Left forelimb (tissue), 1 donor: ENCODE data around the gene SRPRA.
"Not testable (repeated sequence)": the region's sequence is repeated elsewhere in the genome, so short reads cannot be mapped to it uniquely, and the experiment has no call there.

Experiments
- DNase-seq: peaks from one replicate; pipeline ENCODE4 v3.0.0-alpha.2; 2018; ENCODE audit warnings: low spot score

The SRPRA gene

DNA sequence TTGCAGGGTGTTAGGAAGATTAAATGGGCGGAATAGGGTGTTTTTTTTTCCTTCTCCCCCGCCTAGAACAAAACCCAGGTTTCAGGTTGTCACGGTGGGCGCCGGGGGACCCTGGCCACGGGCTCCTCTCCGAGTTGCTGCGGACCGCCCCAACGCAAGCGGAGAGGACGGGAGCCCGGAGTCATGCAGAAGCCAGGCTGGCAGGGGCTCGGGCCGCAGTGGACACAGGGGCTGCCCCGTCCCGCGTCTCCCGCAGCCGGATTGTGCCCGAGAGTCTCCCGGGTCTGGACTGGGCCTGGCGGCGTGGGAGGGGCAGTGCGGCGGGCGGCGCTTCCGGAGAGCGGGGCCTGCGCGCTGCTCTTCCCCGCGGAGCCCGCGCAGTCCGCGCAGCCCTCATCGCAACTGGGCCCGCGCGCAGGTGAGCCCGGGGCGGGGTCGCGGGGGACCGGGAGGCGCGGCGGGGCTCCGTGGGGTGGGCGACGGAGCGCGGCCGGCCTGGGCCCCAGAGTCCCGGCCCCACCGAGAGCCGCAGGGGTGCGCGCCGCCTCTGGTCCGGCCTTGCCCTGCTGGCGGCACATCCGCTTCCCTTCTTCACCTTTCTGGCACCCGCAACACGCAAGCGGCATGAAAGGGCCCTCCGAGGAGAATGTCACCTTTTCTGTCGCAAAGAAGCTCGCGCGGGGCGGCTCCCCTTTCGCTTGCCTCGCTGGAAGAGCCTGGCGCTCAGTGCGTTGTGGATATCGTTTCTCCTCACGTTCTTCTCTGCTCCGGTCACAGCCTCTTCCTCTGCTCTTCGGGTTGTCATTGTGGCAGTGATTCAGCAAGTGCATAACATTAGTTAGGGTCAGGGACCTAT, 14.3 kb upstream of the SRPRA start, which contains the start of gene TIRAP:
TIRAP (plus strand) TSS at position 358 of the 856 bp plus-strand sequence. CDS start 7,802 bp downstream, outside the sequence.
- peak; percentile 85 for DNase-seq

- peak; percentile 76 for DNase-seq
These were observed 13.7 kb upstream of the SRPRA start for GRCh38 chr11:126282361-126282735.

GRCh38 chr11:126281666-126282175, 13.0 kb upstream of the SRPRA start:
- peak; percentile 50 for DNase-seq

DNA sequence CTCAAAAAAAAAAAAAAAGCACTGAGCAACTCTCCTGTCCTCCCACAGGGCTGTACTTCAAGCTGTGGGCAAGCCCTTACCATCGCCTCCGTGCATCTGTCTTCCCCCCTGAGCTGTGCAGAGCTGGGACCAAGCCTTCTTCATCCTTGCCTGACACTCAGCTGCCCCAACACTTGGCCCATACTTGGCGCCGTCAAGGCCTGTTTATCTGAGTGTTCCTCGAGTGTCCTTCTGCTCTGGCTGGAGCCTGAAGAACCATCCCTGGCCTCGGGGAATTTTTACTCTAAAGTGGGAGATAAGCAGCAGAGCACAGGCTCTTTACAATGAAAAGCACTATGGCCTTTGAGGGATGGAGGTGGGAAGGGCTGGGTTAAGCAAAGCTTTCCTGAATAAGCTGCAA, 12.6 kb upstream of the SRPRA start:
- DNase-seq: no peak

DNA sequence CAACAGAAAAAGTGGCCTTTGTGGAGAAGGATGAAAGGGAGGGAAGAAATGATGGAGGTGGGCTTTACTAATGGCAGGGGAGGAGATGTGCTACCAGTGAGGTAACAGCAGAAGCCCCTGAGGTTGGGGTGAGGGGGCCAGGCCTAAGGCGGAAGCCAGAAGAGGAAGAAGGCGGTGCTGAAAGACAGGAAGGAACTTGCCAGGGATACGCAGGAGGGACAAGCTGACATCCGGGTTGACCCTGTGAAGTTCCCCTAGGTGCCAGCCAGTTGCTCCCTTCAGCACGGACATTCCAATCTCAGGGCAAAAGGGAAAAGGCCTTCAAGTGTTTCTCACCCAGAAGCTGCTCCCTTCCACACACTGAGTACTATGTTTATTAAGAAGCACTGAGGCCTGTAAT, 11.9 kb upstream of the SRPRA start:
- no peak for DNase-seq

DNA sequence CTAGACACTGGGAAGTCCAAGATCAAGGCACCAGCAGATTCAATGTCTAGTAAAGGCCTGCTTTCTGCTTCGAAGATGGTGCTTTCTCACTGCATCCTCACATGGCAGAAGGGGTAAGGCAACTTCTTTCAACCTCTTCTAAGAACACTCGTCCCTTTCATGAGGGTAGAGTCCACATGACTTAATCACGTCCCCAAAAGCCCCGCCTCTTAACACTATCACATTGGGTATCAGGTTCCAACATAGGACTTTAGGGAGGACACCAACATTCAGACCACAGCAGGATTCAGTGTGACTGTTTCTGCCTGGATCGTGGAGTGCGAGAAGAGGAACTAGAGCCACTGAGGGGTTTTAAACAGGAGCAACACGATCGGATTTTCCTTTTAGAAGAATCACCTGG, 10.5 kb upstream of the SRPRA start:
- peak; percentile 9 for DNase-seq

- DNase-seq: no peak
These were observed 9.1 kb upstream of the SRPRA start for GRCh38 chr11:126277780-126278179.

- peak; percentile 25 for DNase-seq
These were observed 8.6 kb upstream of the SRPRA start for GRCh38 chr11:126277322-126277721.

DNA sequence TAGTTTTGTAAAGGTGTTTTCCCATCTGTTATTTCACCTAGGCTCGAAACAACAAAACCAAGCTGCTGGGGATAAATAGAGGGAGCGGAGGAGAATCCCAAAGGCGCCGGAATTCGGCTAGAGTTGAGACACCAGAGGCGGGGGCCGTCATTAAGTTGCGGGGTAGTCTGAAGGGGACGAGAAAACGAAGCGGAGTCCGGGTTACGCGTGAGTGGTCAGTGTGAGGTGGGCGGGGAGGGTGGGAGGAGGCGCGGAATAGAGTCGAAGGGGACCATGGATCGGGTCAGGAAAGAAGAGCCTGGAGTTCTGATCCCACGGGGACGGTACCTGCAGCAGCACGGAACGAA, 361 bp downstream of the SRPRA start:
- DNase-seq: no peak

GRCh38 chr11:126267650-126268049, 1.0 kb downstream of the SRPRA start:
- DNase-seq: no peak

DNA sequence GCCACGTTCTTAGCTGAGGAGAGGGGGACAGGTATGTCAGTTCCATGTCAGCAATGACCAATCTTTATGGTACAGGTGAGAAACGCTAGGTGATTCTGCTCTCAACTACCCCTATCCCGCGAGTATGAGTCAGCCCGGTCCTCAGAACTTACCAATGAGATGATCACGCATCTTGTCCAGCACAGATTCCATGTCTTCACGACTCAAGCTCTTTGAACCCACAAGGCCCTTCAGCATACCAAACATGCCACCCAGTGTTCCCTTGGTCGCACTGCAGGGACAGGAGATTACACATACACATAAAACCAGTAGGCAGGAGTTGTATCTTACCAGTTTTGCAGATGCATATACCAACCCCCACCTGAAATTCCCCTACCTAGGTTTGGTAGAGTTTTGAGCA, 2.9 kb downstream of the SRPRA start:
- no peak for DNase-seq

- no peak for DNase-seq
These were observed 5.2 kb downstream of the SRPRA start for GRCh38 chr11:126263489-126263888.

DNA sequence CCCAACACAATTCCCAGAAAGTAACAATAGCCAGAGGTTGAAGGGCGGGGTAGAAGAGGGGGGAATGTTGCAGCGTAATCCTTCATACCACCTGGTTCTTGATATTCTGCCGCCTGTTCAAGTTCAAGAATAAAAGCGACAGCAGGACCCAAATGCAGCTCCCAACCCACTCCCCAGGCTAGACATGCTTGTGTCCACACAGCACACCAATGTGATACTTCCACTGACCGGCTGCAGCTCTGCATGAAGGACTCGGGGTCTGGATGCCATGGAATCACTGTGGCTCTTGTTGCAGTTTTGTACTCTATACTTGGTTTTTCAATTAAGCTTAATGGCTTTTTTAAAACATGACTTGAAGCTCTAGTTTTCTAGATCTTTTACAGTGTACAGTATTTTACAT, 6.5 kb downstream of the SRPRA start:
- no peak for DNase-seq

DNA sequence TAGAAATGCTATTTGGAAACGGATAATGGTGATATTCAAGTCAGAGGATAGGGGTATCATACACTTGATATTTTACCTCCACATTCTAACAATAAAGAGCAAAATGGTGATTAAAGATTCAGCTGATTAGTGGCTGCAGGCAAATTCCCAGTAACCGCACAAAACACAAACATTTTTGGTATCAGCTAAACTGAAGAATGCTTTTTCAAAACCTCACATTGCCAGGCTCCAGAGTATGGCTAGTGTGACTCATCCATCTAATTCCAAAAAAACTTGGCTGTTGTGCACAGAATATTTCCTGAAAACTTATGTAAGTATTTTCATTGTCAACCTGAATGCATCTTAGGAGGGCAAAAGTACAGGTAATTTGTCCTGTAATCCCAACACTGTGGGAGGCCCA, 10.9 kb downstream of the SRPRA start:
- DNase-seq: no peak

GRCh38 chr11:126257144-126257543, 11.6 kb downstream of the SRPRA start:
- no peak for DNase-seq

- no peak for DNase-seq
These were observed 12.5 kb downstream of the SRPRA start for GRCh38 chr11:126256216-126256615.

GRCh38 chr11:126255507-126255906, 13.2 kb downstream of the SRPRA start:
- DNase-seq: not testable (repeated sequence)

DNA sequence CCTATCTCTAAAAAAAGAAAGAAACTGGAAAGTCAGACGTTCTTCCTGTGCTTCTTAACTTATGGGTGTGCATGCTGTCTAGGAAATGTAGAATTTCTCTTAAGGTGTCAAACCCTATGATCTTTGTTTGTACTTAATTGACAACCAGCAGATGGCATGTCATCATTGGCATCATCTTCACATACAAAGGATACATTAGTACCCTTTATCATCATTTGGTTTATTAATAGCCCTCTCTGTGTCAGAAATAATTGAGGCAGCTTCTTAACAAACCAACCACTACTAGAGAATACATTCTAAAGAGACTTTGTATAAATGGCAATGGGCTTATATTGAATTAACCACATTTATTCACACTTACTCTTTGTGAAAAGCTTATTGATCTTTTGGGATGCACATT, 13.9 kb downstream of the SRPRA start:
- no peak for DNase-seq

DNA sequence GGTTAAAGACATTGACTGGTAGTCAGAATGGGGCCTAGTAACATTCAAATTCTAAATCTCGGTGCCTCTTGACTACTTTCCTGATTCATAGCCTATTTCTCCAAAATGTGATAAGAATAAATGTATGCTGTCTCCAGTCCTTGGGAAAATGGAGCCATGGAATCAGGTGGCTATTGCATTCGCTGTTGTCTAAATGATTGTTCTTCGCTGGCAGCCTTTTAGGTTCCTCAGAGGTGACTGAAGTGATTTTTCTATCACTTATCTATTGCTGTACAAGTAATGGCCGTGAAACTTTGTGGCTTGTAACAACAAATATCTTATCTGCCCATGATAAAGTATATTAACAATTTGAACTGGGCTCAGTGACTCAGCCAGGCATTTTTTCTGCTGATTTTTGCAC, 15.4 kb downstream of the SRPRA start:
- DNase-seq: no peak

GRCh38 chr11:126246636-126247035, 22.1 kb downstream of the SRPRA start:
- no peak for DNase-seq

DNA sequence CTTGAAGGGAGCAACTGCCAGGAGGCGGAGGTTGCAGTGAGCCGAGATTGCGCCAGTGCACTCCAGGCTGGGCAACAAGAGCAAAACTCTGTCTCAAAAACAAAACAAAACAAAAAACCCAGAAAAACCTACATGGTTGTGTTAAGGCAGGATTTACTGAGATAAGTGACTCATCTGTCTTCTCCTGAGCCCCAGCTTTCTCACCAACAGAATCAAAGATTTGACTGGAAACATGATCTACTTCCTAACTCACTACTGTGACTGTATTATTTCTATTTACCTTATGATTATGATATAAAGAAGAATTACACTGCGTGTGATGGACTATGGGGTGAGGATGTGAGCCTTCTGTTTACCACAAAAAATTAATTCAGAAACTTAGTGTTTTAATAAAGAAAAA, 35.3 kb downstream of the SRPRA start:
- DNase-seq: no peak

DNA sequence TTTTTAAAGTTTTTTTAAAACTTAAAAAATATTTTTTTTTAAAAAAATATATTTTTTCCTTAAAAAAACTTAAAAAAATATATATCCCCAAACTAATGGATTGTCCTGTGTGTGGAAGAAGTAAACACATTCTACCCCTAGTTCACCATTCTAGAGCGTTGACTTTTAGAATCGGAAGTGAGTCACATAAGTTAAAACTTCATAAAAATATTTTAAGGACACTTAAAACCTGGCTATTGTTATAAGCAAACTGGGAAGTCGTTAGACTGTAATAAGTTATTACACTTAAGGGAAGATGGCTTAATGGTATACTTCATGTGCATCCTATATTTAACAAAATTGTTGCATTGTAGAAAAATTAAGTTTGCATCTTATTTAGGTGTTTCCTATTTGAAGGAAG, 36.0 kb downstream of the SRPRA start:
- DNase-seq: no peak

- DNase-seq: no peak
These were observed 36.8 kb downstream of the SRPRA start for GRCh38 chr11:126231725-126232459.
